DND-41 (cell line): ENCODE data around the gene ZFAND6.

Experiments used
- ATAC-seq: fragments of 200-7000 bp; cut with Tn5 transposase; 3 replicates; pipeline ENCODE4 v1.9.1; 2021; ENCODE audit warnings: low read depth; ENCODE audit not compliant: insufficient read depth
- DNase-seq: peaks from one replicate; pipeline ENCODE4 v3.0.0-alpha.2; 2020
- H2AFZ ChIP-seq: 2 replicates; pipeline ENCODE4 v1.6.0; 2012; ENCODE audit warnings: low read depth, low read length
- H3K27ac ChIP-seq: 2 replicates; pipeline ENCODE4 v1.5.1; 2012; ENCODE audit warnings: low read length, inconsistent platforms
- H3K27me3 ChIP-seq: fragments of 200-600 bp; sonication (generic); 2 replicates; pipeline ENCODE4 v1.6.0; 2012; ENCODE audit warnings: low read length, mild to moderate bottlenecking, inconsistent platforms; ENCODE audit not compliant: insufficient read depth, poor library complexity
- H3K36me3 ChIP-seq: 2 replicates; pipeline ENCODE4 v1.5.1; 2012; ENCODE audit warnings: low read length, inconsistent platforms; ENCODE audit not compliant: insufficient read depth
- H3K4me1 ChIP-seq: 2 replicates; pipeline ENCODE4 v1.5.1; 2012; ENCODE audit warnings: mild to moderate bottlenecking, low read length; ENCODE audit not compliant: insufficient read depth
- H3K4me2 ChIP-seq: 2 replicates; pipeline ENCODE4 v1.6.0; 2012; ENCODE audit warnings: mild to moderate bottlenecking, moderate library complexity, low read length, inconsistent platforms; ENCODE audit not compliant: insufficient read depth
- H3K4me3 ChIP-seq, 2 experiments: fragments of 200-600 bp in 1 of 2; shearing (Covaris generic) in 1 of 2; 2 replicates each; pipeline ENCODE4 v1.5.1; 2012 to 2016; ENCODE audit warnings: inconsistent platforms in 2 of 2, low read length in 2 of 2, mild to moderate bottlenecking in 2 of 2, low read depth in 1 of 2, moderate library complexity in 1 of 2
- H3K79me2 ChIP-seq: 2 replicates; pipeline ENCODE4 v1.6.0; 2012; ENCODE audit warnings: low read length, inconsistent platforms; ENCODE audit not compliant: insufficient read depth
- H3K9ac ChIP-seq: 2 replicates; pipeline ENCODE4 v1.6.0; 2012; ENCODE audit warnings: low read depth, mild to moderate bottlenecking, inconsistent platforms, low read length, moderate library complexity
- H3K9me3 ChIP-seq: 2 replicates; pipeline ENCODE4 v1.5.1; 2012; ENCODE audit warnings: low read length, moderate library complexity, mild to moderate bottlenecking, inconsistent platforms; ENCODE audit not compliant: insufficient read depth, severe bottlenecking
- H4K20me1 ChIP-seq: 2 replicates; pipeline ENCODE4 v1.6.0; 2012; ENCODE audit warnings: low read length; ENCODE audit not compliant: insufficient read depth
- EZH2 ChIP-seq: IDR thresholded peaks from 3 replicates; pipeline ENCODE4 v1.6.1; 2012; ENCODE audit warnings: borderline replicate concordance, low read depth, mild to moderate bottlenecking, moderate library complexity, low read length, inconsistent platforms; ENCODE audit not compliant: severe bottlenecking
- TF ChIP-seq, protein P1 (sequence below): IDR thresholded peaks from 2 replicates; pipeline ENCODE4 v1.5.1; 2012; ENCODE audit warnings: borderline replicate concordance, low read length, moderate library complexity, mild to moderate bottlenecking; ENCODE audit not compliant: poor library complexity, severe bottlenecking; ENCODE audit errors: extremely low read depth

The ZFAND6 gene

DNA sequence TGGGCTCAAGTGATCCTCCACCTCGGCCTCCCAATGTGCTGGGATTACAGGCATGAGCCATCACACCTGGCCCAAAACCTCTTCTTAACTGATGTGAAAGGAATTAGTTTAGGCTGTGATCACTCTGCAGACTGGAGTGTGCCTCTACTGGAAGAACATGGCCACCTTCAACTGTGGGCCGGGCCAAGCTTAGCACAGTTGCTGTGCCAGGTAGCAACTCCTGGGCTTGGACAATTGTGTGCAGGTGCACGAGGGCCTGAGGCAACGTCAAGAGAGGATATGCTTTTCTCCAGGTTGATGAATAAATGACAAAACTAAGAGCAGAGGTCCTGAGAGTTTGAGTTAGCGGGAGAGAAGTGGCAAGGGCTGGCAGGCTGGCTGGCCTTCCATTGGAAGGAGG lies 99.8 kb downstream of the ZFAND6 start:
- H3K4me3 ChIP-seq = no peak overlapping the region
- no peaks in the 10 kb centered on the region for H3K27me3 ChIP-seq
- H3K9me3 ChIP-seq = no peaks in the 10 kb centered on the region
- TF ChIP-seq, protein P1, sequence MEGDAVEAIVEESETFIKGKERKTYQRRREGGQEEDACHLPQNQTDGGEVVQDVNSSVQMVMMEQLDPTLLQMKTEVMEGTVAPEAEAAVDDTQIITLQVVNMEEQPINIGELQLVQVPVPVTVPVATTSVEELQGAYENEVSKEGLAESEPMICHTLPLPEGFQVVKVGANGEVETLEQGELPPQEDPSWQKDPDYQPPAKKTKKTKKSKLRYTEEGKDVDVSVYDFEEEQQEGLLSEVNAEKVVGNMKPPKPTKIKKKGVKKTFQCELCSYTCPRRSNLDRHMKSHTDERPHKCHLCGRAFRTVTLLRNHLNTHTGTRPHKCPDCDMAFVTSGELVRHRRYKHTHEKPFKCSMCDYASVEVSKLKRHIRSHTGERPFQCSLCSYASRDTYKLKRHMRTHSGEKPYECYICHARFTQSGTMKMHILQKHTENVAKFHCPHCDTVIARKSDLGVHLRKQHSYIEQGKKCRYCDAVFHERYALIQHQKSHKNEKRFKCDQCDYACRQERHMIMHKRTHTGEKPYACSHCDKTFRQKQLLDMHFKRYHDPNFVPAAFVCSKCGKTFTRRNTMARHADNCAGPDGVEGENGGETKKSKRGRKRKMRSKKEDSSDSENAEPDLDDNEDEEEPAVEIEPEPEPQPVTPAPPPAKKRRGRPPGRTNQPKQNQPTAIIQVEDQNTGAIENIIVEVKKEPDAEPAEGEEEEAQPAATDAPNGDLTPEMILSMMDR = no peak
- H3K36me3 ChIP-seq = peaks cover 9% of the 10 kb centered on the region; the same call in 1 of the 2 replicates
- H4K20me1 ChIP-seq = no peaks in the 10 kb centered on the region
- ATAC-seq (no peak), DNase-seq (no peak)
- H3K79me2 ChIP-seq = no peaks in the 10 kb centered on the region
- H3K4me1 ChIP-seq = peaks cover 20% of the 10 kb centered on the region
- H3K27ac ChIP-seq = no peak overlapping the region; the same call in 1 of the 2 replicates
- H2AFZ ChIP-seq = no peak overlapping the region
- H3K9ac ChIP-seq = no peak overlapping the region
- H3K4me2 ChIP-seq = no peak overlapping the region

DNA sequence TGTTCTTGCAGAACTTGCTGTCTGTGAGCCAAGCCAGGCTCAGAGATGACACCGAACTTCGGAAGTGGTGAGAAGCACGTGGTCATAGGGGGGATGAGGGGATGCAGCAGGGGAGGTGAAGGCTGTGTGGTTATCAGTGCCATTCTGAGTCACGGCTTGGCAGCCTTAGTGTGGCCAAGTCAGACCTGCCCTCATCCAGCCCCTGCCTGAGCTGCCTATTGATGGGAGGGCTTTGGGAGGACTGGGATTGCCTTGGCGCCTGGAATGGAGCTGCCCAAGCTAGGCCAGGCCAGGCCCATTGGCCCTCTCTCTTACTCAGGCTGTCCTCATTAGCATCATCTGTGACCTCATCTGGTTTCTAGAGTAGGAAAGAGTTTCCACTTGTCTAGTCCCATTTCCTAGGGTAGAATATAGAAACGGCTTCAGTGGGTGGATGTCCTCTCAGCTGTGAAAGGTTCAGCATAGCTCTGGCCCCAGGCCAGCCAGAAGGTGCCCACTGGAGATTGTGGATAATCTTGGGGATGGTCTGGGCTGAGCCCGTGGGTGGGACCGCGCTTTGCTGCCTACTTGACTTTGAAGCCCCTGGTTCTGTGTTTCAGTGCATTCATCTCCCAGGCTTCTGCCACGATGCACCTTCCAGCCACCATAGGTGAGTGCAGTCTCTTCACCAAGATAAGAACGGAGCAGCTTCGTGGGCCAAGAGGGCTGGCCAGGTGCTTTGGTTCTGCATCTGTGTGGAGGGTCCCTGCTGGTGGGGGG lies 100.5 kb downstream of the ZFAND6 start:
- Histone ChIP-seq H3K9me3 (no peaks in the 10 kb centered on the region), H3K9ac (peak overlapping the region; percentile 7; the same call in 1 of the 2 replicates)
- TF ChIP-seq, protein P1 = no peak
- TF ChIP-seq EZH2 = no peak

DNA sequence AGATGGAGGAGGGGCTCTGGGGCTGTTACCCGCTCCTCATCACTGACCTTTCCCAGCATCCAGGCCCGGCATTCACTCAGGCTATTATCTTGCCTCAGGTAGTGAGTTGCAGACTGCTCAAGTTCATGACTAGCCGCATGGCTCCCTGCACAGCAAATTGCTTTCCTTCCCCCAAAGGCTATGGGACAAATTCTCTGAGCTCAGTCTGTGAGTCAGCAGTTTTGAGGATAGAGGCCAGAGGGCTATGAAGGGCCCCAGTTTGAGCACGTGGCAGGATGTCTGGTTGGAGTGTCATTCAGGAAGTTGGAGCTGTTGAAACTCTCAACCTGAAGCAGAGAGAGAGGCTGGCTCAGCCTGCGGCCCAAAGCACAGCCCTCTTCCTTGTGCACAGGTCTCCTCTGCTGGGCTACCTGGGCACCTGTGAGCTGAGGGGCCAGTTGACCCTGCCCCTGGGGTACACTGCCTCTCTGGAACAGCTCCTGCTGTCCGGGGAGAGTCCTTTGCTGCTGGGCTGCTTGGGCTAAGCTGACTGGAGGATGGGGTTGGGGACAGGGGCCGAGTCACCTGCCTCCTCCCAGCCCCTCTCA lies 101.2 kb downstream of the ZFAND6 start:
- ATAC-seq (peak; percentile 95), DNase-seq (peak; percentile 68)
- Histone ChIP-seq H3K9me3 (no peaks in the 10 kb centered on the region), H3K36me3 (peaks cover 9% of the 10 kb centered on the region; the same call in 1 of the 2 replicates), H3K27ac (peak overlapping the region; percentile 64), H2AFZ (peak overlapping the region; percentile 59), H3K4me2 (0 out of 2 replicates have a peak overlapping the region, but pooled peaks have one; percentile 17), H3K27me3 (no peaks in the 10 kb centered on the region), H3K9ac (peak overlapping the region; percentile 7; the same call in 1 of the 2 replicates), H3K4me3 (no peak overlapping the region), H3K4me1 (peaks cover 16% of the 10 kb centered on the region), H3K79me2 (no peaks in the 10 kb centered on the region), H4K20me1 (no peaks in the 10 kb centered on the region)
- TF ChIP-seq, protein P1 = no peak
- TF ChIP-seq EZH2 = no peak

More for the DNA sequence above, 100.5 kb downstream of the ZFAND6 start:
- H3K79me2 ChIP-seq = no peaks in the 10 kb centered on the region
- DNase-seq (no peak), ATAC-seq (no peak)
- no peaks in the 10 kb centered on the region for H4K20me1 ChIP-seq
- H3K27ac ChIP-seq = peak overlapping the region; percentile 64
- H3K27me3 ChIP-seq = no peaks in the 10 kb centered on the region
- peaks cover 9% of the 10 kb centered on the region; the same call in 1 of the 2 replicates for H3K36me3 ChIP-seq
- no peak overlapping the region for H3K4me3 ChIP-seq
- peaks cover 16% of the 10 kb centered on the region for H3K4me1 ChIP-seq
- H3K4me2 ChIP-seq = 0 out of 2 replicates have a peak overlapping the region, but pooled peaks have one; percentile 17
- H2AFZ ChIP-seq = peak overlapping the region; percentile 59
